GM18868 (cell line): Measurements from ENCODE around the gene CLN6.
"Not testable (repeated sequence)": the region's sequence is repeated elsewhere in the genome, so short reads cannot be mapped to it uniquely, and the experiment has no call there.

ENCODE experiments used
- ATAC-seq: cut with Tn5 transposase; IDR thresholded peaks from one replicate; pipeline ENCODE4 v1.9.1; 2021; ENCODE audit warnings: mild to moderate bottlenecking, moderate library complexity; ENCODE audit not compliant: unreplicated experiment

CLN6 gene

GRCh38 chr15:68256675-68257450 is 27.3 kb upstream of the CLN6 start:
- ATAC-seq = no peak

- ATAC-seq = no peak
Measured at GRCh38 chr15:68252925-68253534, 23.5 kb upstream of the CLN6 start.

GRCh38 chr15:68249058-68249713 is 19.7 kb upstream of the CLN6 start:
- ATAC-seq = no peak

GRCh38 chr15:68244235-68244634 is 14.7 kb upstream of the CLN6 start:
- ATAC-seq = no peak

GRCh38 chr15:68241088-68241935 is 11.8 kb upstream of the CLN6 start:
- no peak for ATAC-seq

- no peak for ATAC-seq
Measured at GRCh38 chr15:68239025-68239424, 9.5 kb upstream of the CLN6 start.

GRCh38 chr15:68235022-68235421 is 5.5 kb upstream of the CLN6 start:
- no peak for ATAC-seq

- not testable (repeated sequence) for ATAC-seq
Measured at GRCh38 chr15:68234520-68234919, 5.0 kb upstream of the CLN6 start.

GRCh38 chr15:68234060-68234459 is 4.5 kb upstream of the CLN6 start:
- ATAC-seq = no peak

- no peak for ATAC-seq
Measured at GRCh38 chr15:68232937-68233336, 3.4 kb upstream of the CLN6 start.

GRCh38 chr15:68232449-68232848 is 2.9 kb upstream of the CLN6 start:
- no peak for ATAC-seq

GRCh38 chr15:68231102-68231818 is 1.7 kb upstream of the CLN6 start:
- no peak for ATAC-seq

- ATAC-seq = no peak
Measured at GRCh38 chr15:68230157-68231100, 901 bp upstream of the CLN6 start.

- no peak for ATAC-seq
Measured at GRCh38 chr15:68228971-68229385, 550 bp downstream of the CLN6 start.

- no peak for ATAC-seq
Measured at GRCh38 chr15:68228143-68228970, 1.2 kb downstream of the CLN6 start.

GRCh38 chr15:68227643-68228142 is 1.8 kb downstream of the CLN6 start:
- no peak for ATAC-seq

GRCh38 chr15:68225442-68225841 is 4.1 kb downstream of the CLN6 start:
- ATAC-seq = not testable (repeated sequence)

- no peak for ATAC-seq
Measured at GRCh38 chr15:68224546-68225250, 4.8 kb downstream of the CLN6 start.
